PC-9 (cell line): ENCODE data around the gene TGFB1. TPM values are rescaled to one million over a fixed set of nuclear protein-coding genes. Genes with fewer than 3 reads are reported as not detected.

ENCODE experiments used
- Bru-seq: library from RNA; stranded (reverse); fragments of 400-500 nt; gene quantifications from one replicate; lab custom pipeline; 2021; lab: Mats Ljungman, UMichigan
- BruChase-seq, 2 experiments: library from RNA; stranded (reverse); fragments of 400-500 nt; gene quantifications; one replicate each; lab custom pipeline; 2021; lab: Mats Ljungman, UMichigan
- BruUV-seq: library from RNA; stranded (reverse); fragments of 400-500 nt; replicated peaks from 2 replicates; lab custom pipeline; 2021; lab: Mats Ljungman, UMichigan
- CTCF ChIA-PET: fragments of 300-600 bp; sonication (Branson Sonifier 250); formaldehyde crosslinking; loops from one replicate; lab custom pipeline; 2022; ENCODE audit warnings: antibody characterized with exemption; lab: Charles Lee
- POLR2A ChIA-PET: fragments of 300-600 bp; sonication (Branson Sonifier 250); formaldehyde crosslinking; loops from one replicate; lab custom pipeline; 2022; ENCODE audit warnings: antibody characterized with exemption; ENCODE audit not compliant: unreplicated experiment; lab: Charles Lee
- DNase-seq, 2 experiments: peaks; one replicate each; pipeline versions ENCODE4 v3.0.0 to v3.0.0-alpha.2; 2015 to 2022; ENCODE audit warnings: mixed read lengths in 1 of 2
- H2AFZ ChIP-seq: fragments of 200-600 bp; sonication (generic); 2 replicates; pipeline ENCODE4 v1.8.1; 2017; ENCODE audit warnings: antibody characterized with exemption
- H3F3A ChIP-seq: fragments of 200-600 bp; sonication (generic); 2 replicates; pipeline ENCODE4 v1.8.1; 2017; ENCODE audit warnings: antibody characterized with exemption, mild to moderate bottlenecking, low read depth; ENCODE audit not compliant: insufficient read depth
- H3K27ac ChIP-seq: fragments of 200-600 bp; sonication (generic); 2 replicates; pipeline ENCODE4 v1.6.1; 2016; ENCODE audit warnings: mixed run types
- H3K27me3 ChIP-seq: fragments of 200-600 bp; sonication (generic); 2 replicates; pipeline ENCODE4 v1.6.1; 2016; ENCODE audit warnings: low read depth, mixed run types; ENCODE audit not compliant: insufficient read depth
- H3K36me3 ChIP-seq: fragments of 200-600 bp; sonication (generic); 2 replicates; pipeline ENCODE4 v1.6.1; 2016; ENCODE audit warnings: low read depth, mixed run types
- H3K4me1 ChIP-seq: fragments of 200-600 bp; sonication (generic); replicated peaks from 2 replicates; pipeline ENCODE4 v1.6.1; 2016; ENCODE audit warnings: mixed run types; ENCODE audit not compliant: insufficient read depth
- H3K4me2 ChIP-seq: fragments of 200-600 bp; sonication (generic); 2 replicates; pipeline ENCODE4 v1.6.1; 2017; ENCODE audit warnings: mixed run types
- H3K4me3 ChIP-seq: fragments of 200-600 bp; sonication (generic); 2 replicates; pipeline ENCODE4 v1.6.1; 2016; ENCODE audit warnings: mixed run types
- H3K79me2 ChIP-seq: fragments of 200-600 bp; sonication (generic); 2 replicates; pipeline ENCODE4 v1.6.1; 2017; ENCODE audit warnings: low read depth, mixed run types
- H3K9me2 ChIP-seq: fragments of 200-600 bp; sonication (generic); 2 replicates; pipeline ENCODE4 v1.8.1; 2017; ENCODE audit warnings: mild to moderate bottlenecking; ENCODE audit not compliant: insufficient read depth
- H3K9me3 ChIP-seq: fragments of 200-600 bp; sonication (generic); 2 replicates; pipeline ENCODE4 v1.8.1; 2016; ENCODE audit warnings: low read depth; ENCODE audit not compliant: insufficient read depth
- H4K20me1 ChIP-seq: fragments of 200-600 bp; sonication (generic); 2 replicates; pipeline ENCODE4 v1.8.1; 2017; ENCODE audit not compliant: insufficient read depth
- CTCF ChIP-seq: fragments of 200-600 bp; sonication (generic); conservative IDR thresholded peaks from 2 replicates; pipeline ENCODE4 v1.6.1; 2017; ENCODE audit warnings: mixed run types, antibody characterized with exemption, mild to moderate bottlenecking, moderate library complexity
- EZH2 ChIP-seq: fragments of 200-600 bp; sonication (generic); IDR thresholded peaks from 2 replicates; pipeline ENCODE4 v1.8.0; 2017; ENCODE audit warnings: antibody characterized with exemption, low read depth
- intact Hi-C: fragments of 100-400 bp; cut with micrococcal nuclease; formaldehyde crosslinking; loops from one replicate; pipeline ENCODE4 v1.10.0; 2022; ENCODE audit not compliant: unreplicated experiment
- long read RNA-seq: library from polyadenylated mRNA; stranded (forward); transcript quantifications from one replicate; pipeline ENCODE4 v2.0.0, GENCODE V29; 2022
- total RNA-seq: library from RNA; stranded (reverse); gene quantifications from 2 replicates; pipeline ENCODE4 v1.2.3, GENCODE V29; 2021

TGFB1 gene
- total RNA-seq, result 67.9 and 74.9 TPM in 2 replicates
- percentile 58 among the genes with signal in this experiment for Bru-seq, nascent RNA
- percentile 62 among the genes with signal in this experiment for BruChase-seq, experiment 1, labeled RNA remaining after a 2-hour chase
- percentile 78 among the genes with signal in this experiment for BruChase-seq, experiment 2, labeled RNA remaining after a 6-hour chase
- long read RNA-seq, transcript TGFB1-201 (7 exons, 2,769 nt), result major isoform, 117 of 157 reads
- long read RNA-seq, partial matches to known transcripts, result 5 of 157 reads
- long read RNA-seq, other reads (novel, unspliced or antisense), result 35 of 157 reads

GRCh38 chr19:41353466-41354342, at the start of gene TGFB1:
TGFB1 (minus strand) TSS chr19:41353922; CDS start chr19:41353044, 878 bp downstream.
- Histone ChIP-seq H3K9me2 (no peaks in the 10 kb centered on the region), H3K4me1 (peaks cover 15% of the 10 kb centered on the region), H3K4me2 (peak within 1 kb of the TSS; percentile 98), H3K79me2 (no peaks in the 10 kb centered on the region; the same call in 1 of the 2 replicates), H2AFZ (peak within 1 kb of the TSS; percentile 74), H3K4me3 (peak within 1 kb of the TSS; percentile 80), H3K27me3 (no peaks in the 10 kb centered on the region), H3K9me3 (no peaks in the 10 kb centered on the region), H3K27ac (no peak within 1 kb of the TSS), H3F3A (peaks cover 15% of the 10 kb centered on the region; the same call in 1 of the 2 replicates), H3K36me3 (no peaks in the 10 kb centered on the region), H4K20me1 (no peaks in the 10 kb centered on the region)
- ChIA-PET CTCF (interaction anchor here (1.2 to 1.6 kb wide), 2 partner anchors 10 to 90 kb away, joined by 3 to 10 read pairs; partner anchors contain the start of genes B9D2 and HNRNPUL1), POLR2A (interaction anchor here (0.6 to 0.8 kb wide), 4 partner anchors 29 to 890 kb away, joined by 3 read pairs; no protein-coding TSS in a partner anchor)
- intact Hi-C loops, result loop anchor here (1.0 to 10.0 kb wide), 5 partner anchors 27 to 691 kb away; partner anchors contain the start of genes BCKDHA, DMAC2 and EXOSC5
- DNase-seq, result peak; percentile 39 to 91
- peak; percentile 79 for TF ChIP-seq CTCF
- no peak for TF ChIP-seq EZH2
- TSS peak; percentile 89 for BruUV-seq

GRCh38 chr19:41402010-41402409, 48.3 kb upstream of the TGFB1 start:
- H3K9me2 ChIP-seq, result no peaks in the 10 kb centered on the region
- no peaks in the 10 kb centered on the region for H3F3A ChIP-seq
- intact Hi-C loops, result no loop called here
- BruUV-seq, result no TSS peak
- no peaks in the 10 kb centered on the region for H3K27me3 ChIP-seq
- H4K20me1 ChIP-seq, result no peaks in the 10 kb centered on the region; the same call in 1 of the 2 replicates
- H3K9me3 ChIP-seq, result no peaks in the 10 kb centered on the region
- no peak overlapping the region for H3K4me3 ChIP-seq
- no peak overlapping the region for H2AFZ ChIP-seq
- TF ChIP-seq CTCF, result no peak
- no peak for TF ChIP-seq EZH2
- ChIA-PET POLR2A (no interaction called here), CTCF (no interaction called here)
- peaks cover 10% of the 10 kb centered on the region for H3K4me1 ChIP-seq
- H3K36me3 ChIP-seq, result no peaks in the 10 kb centered on the region
- DNase-seq, result no peak
- H3K4me2 ChIP-seq, result no peak overlapping the region
- peaks cover 21% of the 10 kb centered on the region for H3K79me2 ChIP-seq
- H3K27ac ChIP-seq, result no peak overlapping the region

- Histone ChIP-seq H2AFZ (no peak overlapping the region), H3K27ac (no peak overlapping the region), H3K4me3 (no peak overlapping the region), H3K4me2 (no peak overlapping the region), H3K9me3 (no peaks in the 10 kb centered on the region), H3F3A (no peaks in the 10 kb centered on the region), H4K20me1 (no peaks in the 10 kb centered on the region; the same call in 1 of the 2 replicates), H3K36me3 (no peaks in the 10 kb centered on the region), H3K9me2 (no peaks in the 10 kb centered on the region), H3K4me1 (peaks cover 10% of the 10 kb centered on the region), H3K27me3 (no peaks in the 10 kb centered on the region), H3K79me2 (peaks cover 25% of the 10 kb centered on the region)
- no TSS peak for BruUV-seq
- intact Hi-C loops, result no loop called here
- ChIA-PET CTCF (no interaction called here), POLR2A (no interaction called here)
- DNase-seq, result no peak
- TF ChIP-seq CTCF, result no peak
- TF ChIP-seq EZH2, result no peak
Observed at GRCh38 chr19:41401483-41401882, 47.8 kb upstream of the TGFB1 start.
